Osteoblast (primary cell): Measurements from ENCODE around the gene MTFMT. TPM values are rescaled to one million over a fixed set of nuclear protein-coding genes. Genes with fewer than 3 reads are reported as not detected.

Experiments
- DNase-seq: peaks from one replicate; pipeline ENCODE4 v3.0.0; 2011; ENCODE audit warnings: low spot score, mixed read lengths; ENCODE audit not compliant: insufficient read length; ENCODE audit errors: missing footprints
- H2AFZ ChIP-seq: 2 replicates; pipeline ENCODE4 v1.6.0; 2011; ENCODE audit warnings: mild to moderate bottlenecking, low read length
- H3K27ac ChIP-seq: 2 replicates; pipeline ENCODE4 v1.5.1; 2011; ENCODE audit warnings: mild to moderate bottlenecking, low read depth, low read length, moderate library complexity
- H3K27me3 ChIP-seq: 2 replicates; pipeline ENCODE4 v1.6.0; 2012; ENCODE audit warnings: mild to moderate bottlenecking, control low read depth, inconsistent platforms, low read length, moderate library complexity; ENCODE audit not compliant: insufficient read depth
- H3K36me3 ChIP-seq: 2 replicates; pipeline ENCODE4 v1.5.1; 2011; ENCODE audit warnings: mild to moderate bottlenecking, low read length, control low read depth, moderate library complexity; ENCODE audit not compliant: insufficient read depth
- H3K4me1 ChIP-seq: 2 replicates; pipeline ENCODE4 v1.5.1; 2011; ENCODE audit warnings: mild to moderate bottlenecking, low read length, control low read depth, moderate library complexity; ENCODE audit not compliant: insufficient read depth
- H3K4me2 ChIP-seq: 2 replicates; pipeline ENCODE4 v1.6.0; 2011; ENCODE audit warnings: mild to moderate bottlenecking, low read length; ENCODE audit not compliant: insufficient read depth
- H3K4me3 ChIP-seq: fragments of 200-600 bp; sonication (generic); 3 replicates; pipeline ENCODE4 v1.5.1; 2012; ENCODE audit warnings: mild to moderate bottlenecking, low read length, inconsistent platforms; ENCODE audit not compliant: insufficient read depth
- H3K79me2 ChIP-seq: 2 replicates; pipeline ENCODE4 v1.6.0; 2012; ENCODE audit warnings: mild to moderate bottlenecking, low read length, control low read depth, inconsistent platforms; ENCODE audit not compliant: insufficient read depth
- H3K9me3 ChIP-seq: 2 replicates; pipeline ENCODE4 v1.5.1; 2011; ENCODE audit warnings: low read depth, low read length, control low read depth
- H4K20me1 ChIP-seq: 2 replicates; pipeline ENCODE4 v1.6.0; 2012; ENCODE audit warnings: mild to moderate bottlenecking, low read length, control low read depth; ENCODE audit not compliant: insufficient read depth
- total RNA-seq: library from RNA; depleted of rRNA; stranded (reverse); fragments of >200 nt; gene quantifications from 2 replicates; pipeline ENCODE4 v1.2.3, GENCODE V29; 2012
- TF ChIP-seq, protein P1 (sequence below): IDR thresholded peaks from 2 replicates; pipeline ENCODE4 v1.5.1; 2011; ENCODE audit warnings: mild to moderate bottlenecking, low read depth, low read length, moderate library complexity; ENCODE audit errors: extremely low read depth

The MTFMT gene
- total RNA-seq, 1 donor = 31.8 TPM

DNA sequence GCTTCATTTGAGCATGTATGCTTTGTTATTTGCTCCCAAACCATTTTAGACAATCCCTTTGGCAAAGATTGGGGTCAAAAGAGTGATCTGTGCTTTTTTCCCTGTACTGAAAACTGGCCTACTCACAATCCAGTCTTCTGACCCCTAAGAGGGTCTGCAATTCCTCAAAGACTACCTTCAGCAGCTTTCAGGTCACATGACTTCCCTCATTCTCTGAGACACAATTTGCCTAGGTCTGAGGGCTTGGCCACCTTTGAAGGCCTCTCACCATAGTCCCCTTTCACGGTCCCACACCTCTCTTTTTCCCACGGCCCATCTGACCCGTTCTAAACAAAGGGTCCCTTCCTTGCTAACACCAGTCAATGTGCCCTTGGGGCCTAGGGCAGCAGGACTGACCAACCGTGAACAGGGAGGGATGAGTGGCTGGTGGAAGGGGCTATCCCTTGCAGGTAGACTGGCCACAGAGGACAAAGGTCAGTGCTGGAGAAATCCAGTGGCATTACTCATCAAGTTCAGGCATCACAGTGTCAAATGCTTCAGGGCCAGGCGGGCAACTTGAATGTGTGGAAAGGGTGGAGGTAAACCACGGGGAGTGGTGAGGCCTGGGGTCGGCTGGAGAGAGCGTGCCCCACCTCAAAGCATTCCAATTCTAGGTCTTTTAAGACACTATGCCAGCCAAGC, 27.6 kb upstream of the MTFMT start:
- DNase-seq = no peak
- Histone ChIP-seq H3K4me2 (no peak overlapping the region), H4K20me1 (no peaks in the 10 kb centered on the region), H2AFZ (no peak overlapping the region), H3K4me3 (no peak overlapping the region), H3K79me2 (no peaks in the 10 kb centered on the region), H3K36me3 (no peaks in the 10 kb centered on the region), H3K27me3 (peaks cover 9% of the 10 kb centered on the region), H3K9me3 (no peaks in the 10 kb centered on the region), H3K27ac (no peak overlapping the region), H3K4me1 (peaks cover 4% of the 10 kb centered on the region)
- TF ChIP-seq, protein P1, sequence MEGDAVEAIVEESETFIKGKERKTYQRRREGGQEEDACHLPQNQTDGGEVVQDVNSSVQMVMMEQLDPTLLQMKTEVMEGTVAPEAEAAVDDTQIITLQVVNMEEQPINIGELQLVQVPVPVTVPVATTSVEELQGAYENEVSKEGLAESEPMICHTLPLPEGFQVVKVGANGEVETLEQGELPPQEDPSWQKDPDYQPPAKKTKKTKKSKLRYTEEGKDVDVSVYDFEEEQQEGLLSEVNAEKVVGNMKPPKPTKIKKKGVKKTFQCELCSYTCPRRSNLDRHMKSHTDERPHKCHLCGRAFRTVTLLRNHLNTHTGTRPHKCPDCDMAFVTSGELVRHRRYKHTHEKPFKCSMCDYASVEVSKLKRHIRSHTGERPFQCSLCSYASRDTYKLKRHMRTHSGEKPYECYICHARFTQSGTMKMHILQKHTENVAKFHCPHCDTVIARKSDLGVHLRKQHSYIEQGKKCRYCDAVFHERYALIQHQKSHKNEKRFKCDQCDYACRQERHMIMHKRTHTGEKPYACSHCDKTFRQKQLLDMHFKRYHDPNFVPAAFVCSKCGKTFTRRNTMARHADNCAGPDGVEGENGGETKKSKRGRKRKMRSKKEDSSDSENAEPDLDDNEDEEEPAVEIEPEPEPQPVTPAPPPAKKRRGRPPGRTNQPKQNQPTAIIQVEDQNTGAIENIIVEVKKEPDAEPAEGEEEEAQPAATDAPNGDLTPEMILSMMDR = no peak

DNA sequence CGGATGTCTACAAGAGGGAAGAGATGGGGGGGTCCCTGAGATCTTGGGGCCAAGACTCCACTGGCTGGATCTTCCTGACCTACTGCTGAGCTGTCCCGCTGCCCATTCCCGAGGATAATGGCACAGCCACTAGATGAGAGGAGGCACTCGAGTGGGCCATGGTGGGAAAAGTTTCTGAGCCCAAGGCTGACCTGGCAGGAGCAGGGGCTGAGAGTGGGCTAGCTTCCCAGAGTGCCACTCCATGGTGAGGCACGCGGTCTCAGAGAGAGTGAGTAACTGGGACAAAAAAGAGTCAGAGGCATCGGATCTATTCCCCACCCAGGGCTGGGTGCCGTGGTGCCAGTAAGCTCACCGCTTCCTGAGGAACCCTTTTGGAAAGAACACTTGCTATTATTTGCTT, 26.7 kb upstream of the MTFMT start:
- H3K9me3 ChIP-seq = no peaks in the 10 kb centered on the region

DNA sequence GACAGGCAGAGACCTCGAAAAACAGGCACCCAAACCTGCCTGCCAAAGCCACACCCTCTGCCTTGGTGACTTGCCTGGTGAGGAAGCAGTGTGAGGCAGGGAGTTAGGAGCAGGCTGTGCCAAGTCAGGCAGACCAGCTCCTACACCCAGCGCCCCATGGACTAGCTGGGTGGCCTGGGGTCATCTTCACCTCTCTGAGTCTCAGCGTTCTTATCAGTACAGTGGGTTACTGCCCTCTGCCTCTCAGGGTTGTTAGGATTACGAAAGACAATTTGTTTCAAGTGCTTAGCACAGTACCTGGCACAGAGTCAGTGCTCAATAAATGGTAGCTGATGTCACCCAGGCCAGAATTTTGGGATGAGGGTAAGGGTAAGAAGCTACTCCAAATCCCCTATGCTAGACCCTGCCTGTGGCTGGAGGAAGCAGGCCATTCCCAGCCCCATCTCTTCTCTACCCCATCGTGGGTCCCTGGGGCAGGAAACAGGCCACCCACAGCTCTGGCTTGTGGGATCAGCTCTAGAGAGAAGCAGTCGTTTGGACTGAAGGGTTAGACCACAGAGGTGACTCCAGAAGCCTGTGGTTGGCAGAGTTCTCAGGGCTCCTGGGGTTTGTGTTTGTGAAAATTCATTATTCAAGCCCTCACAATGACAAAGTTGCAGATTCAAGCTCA, 25.9 kb upstream of the MTFMT start:
- Histone ChIP-seq H3K27me3 (peaks cover 4% of the 10 kb centered on the region), H3K4me2 (no peak overlapping the region), H2AFZ (no peak overlapping the region), H3K9me3 (no peaks in the 10 kb centered on the region), H4K20me1 (no peaks in the 10 kb centered on the region), H3K36me3 (no peaks in the 10 kb centered on the region), H3K79me2 (no peaks in the 10 kb centered on the region), H3K4me3 (no peak overlapping the region), H3K27ac (no peak overlapping the region), H3K4me1 (peaks cover 4% of the 10 kb centered on the region)
- DNase-seq = no peak
- TF ChIP-seq, protein P1 = no peak

More for the DNA sequence above, 26.7 kb upstream of the MTFMT start:
- H3K4me3 ChIP-seq = no peak overlapping the region
- H3K4me1 ChIP-seq = peaks cover 4% of the 10 kb centered on the region
- no peaks in the 10 kb centered on the region for H4K20me1 ChIP-seq
- H2AFZ ChIP-seq = no peak overlapping the region
- H3K36me3 ChIP-seq = no peaks in the 10 kb centered on the region
- H3K27me3 ChIP-seq = peaks cover 7% of the 10 kb centered on the region
- no peak overlapping the region for H3K4me2 ChIP-seq
- H3K27ac ChIP-seq = no peak overlapping the region
- TF ChIP-seq, protein P1 = no peak
- DNase-seq = no peak
- H3K79me2 ChIP-seq = no peaks in the 10 kb centered on the region
